ENCODE measurements around the gene MAGI2.

The MAGI2 gene

DNA sequence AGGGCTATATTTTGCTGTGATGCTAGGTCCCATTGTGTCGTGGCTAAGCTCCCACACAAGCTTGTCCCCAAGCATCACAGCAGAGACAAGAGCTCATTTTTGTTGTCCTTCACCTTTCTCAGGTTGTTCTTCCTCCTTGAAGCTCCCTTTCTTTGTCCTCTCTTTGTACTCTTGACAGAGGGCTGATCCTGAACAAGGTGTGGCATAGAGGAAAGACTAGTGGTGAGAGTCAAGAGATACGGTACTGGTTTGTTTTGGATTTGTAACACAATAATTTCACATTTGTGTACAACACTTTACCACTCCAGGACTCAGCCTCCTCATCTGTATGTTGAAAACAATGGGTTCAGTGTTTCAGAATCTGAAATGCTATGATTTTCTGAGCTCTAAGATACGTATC is 41.0 kb downstream of the MAGI2 start:
- TF ChIP-seq, protein P1, sequence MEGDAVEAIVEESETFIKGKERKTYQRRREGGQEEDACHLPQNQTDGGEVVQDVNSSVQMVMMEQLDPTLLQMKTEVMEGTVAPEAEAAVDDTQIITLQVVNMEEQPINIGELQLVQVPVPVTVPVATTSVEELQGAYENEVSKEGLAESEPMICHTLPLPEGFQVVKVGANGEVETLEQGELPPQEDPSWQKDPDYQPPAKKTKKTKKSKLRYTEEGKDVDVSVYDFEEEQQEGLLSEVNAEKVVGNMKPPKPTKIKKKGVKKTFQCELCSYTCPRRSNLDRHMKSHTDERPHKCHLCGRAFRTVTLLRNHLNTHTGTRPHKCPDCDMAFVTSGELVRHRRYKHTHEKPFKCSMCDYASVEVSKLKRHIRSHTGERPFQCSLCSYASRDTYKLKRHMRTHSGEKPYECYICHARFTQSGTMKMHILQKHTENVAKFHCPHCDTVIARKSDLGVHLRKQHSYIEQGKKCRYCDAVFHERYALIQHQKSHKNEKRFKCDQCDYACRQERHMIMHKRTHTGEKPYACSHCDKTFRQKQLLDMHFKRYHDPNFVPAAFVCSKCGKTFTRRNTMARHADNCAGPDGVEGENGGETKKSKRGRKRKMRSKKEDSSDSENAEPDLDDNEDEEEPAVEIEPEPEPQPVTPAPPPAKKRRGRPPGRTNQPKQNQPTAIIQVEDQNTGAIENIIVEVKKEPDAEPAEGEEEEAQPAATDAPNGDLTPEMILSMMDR (conservative IDR thresholded peaks at IDR 0.05; ENCODE audit: low read depth): no peak
- POLR2A ChIA-PET (ENCODE audit: low non-redundant PET): no interaction called here
- CTCF ChIA-PET: no interaction called here
- no peak for DNase-seq (ENCODE audit: low spot score)
- no peak overlapping the region for H3K27ac ChIP-seq

DNA sequence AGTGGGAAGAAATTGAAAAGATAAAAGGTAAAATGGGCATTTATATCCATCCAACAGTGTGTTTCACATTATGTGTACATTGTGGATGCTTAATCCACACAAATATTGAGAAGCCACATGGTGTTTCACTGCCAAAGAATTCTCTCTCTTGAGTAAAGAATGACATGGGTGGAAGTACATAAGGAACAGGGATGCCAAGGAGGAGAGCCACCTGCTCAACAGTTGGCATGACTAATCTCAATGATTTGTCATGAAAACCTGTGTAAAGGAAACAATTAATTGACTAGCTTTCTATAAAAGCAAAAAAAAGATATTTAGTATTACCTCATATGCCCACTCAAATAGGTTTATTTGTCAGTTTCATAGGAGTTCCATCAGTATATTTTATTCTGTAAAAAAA is 43.1 kb downstream of the MAGI2 start:
- TF ChIP-seq, protein P1 (conservative IDR thresholded peaks at IDR 0.05; ENCODE audit: low read depth): no peak
- POLR2A ChIA-PET (ENCODE audit: low non-redundant PET): no interaction called here
- CTCF ChIA-PET: interaction anchor here (0.6 kb wide), 1 partner anchor 111 kb away, joined by 4 read pairs; no protein-coding TSS in a partner anchor
- H3K27ac ChIP-seq: no peak overlapping the region
- DNase-seq (ENCODE audit: low spot score): peak; percentile 1

DNA sequence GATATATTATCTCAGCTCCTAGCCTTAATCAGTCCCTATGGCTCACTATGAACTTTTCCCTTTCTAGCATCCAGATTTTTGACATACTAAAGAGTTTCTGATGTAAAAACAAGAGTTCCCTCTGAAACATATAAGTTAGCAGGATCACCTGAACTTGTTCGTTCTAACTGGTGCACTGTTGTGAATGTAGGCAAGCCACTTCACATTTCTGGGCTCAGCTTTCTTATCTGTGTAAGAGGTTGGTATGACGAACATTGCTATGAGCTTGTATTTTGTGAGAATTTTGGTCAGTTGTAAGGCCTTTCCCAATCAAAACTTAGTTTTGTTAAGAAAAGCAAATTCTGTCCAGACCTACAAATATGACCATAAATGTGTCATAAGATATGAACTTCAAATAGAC is 46.1 kb downstream of the MAGI2 start:
- ChIA-PET CTCF (no interaction called here), POLR2A (ENCODE audit: low non-redundant PET) (no interaction called here)
- no peak overlapping the region for H3K27ac ChIP-seq
- no peak for DNase-seq (ENCODE audit: low spot score)
- TF ChIP-seq, protein P1 (conservative IDR thresholded peaks at IDR 0.05; ENCODE audit: low read depth): no peak

DNA sequence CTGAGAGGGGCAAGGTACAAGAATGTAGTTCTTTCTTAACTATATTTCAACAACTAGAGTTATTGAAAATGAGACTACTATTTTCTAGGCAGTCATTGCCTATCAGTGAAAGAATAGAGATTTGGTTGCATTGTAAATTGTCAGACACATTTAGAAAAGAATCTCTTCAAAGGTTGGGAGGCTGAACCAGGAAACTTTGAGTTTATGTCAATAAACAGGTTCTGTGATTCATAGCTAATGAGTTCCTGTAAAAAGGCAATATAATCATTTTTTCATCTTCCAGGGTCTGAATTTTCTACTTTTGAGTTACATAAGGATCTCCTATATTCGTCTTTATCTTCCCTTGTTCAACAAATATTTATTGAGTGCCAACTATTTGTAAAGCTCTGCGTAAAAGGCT is 47.1 kb downstream of the MAGI2 start:
- ChIA-PET POLR2A (ENCODE audit: low non-redundant PET) (no interaction called here), CTCF (no interaction called here)
- DNase-seq (ENCODE audit: low spot score): no peak
- TF ChIP-seq, protein P1 (conservative IDR thresholded peaks at IDR 0.05; ENCODE audit: low read depth): no peak
- no peak overlapping the region for H3K27ac ChIP-seq

DNA sequence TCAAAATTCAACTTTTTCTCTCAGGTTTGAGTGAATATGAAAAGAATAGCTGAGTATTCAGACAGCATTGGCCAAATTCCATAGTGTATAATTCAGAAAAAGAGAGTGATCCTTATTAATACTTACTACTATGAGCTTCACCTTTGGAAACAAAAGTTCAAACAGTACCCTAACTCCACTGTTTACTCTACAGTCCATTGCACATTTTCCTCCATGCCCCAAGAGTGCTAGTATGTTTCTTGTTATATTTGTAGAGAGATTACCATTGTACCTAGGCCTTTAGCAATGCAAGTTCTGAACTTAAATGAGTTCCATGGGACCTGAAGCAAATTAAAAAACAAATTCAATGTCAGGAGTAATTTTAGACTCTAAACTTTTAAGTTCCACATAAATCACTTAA is 48.1 kb downstream of the MAGI2 start:
- POLR2A ChIA-PET (ENCODE audit: low non-redundant PET): no interaction called here
- CTCF ChIA-PET: no interaction called here
- DNase-seq (ENCODE audit: low spot score): no peak
- TF ChIP-seq, protein P1 (conservative IDR thresholded peaks at IDR 0.05; ENCODE audit: low read depth): no peak
- no peak overlapping the region for H3K27ac ChIP-seq

DNA sequence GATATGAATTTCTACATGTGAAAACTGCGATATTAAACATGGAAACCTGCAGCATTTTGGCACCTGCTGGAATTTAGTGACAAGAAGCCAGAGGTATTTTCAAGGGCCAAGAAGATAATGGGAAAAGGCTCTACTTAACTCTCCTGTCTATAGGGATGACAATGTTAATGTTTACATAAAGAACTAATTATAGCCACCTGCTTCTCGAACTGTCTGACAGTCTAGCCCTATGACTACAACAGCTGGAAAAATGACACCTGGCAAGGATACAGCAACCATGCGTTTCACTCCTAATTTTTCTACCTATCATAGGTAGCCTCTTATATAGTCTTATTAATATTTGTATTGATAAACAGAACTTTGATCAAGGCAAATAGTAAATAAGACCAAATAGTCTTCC is 49.6 kb downstream of the MAGI2 start:
- DNase-seq (ENCODE audit: low spot score): no peak
- no peak overlapping the region for H3K27ac ChIP-seq
- TF ChIP-seq, protein P1 (conservative IDR thresholded peaks at IDR 0.05; ENCODE audit: low read depth): no peak
- CTCF ChIA-PET: no interaction called here
- POLR2A ChIA-PET (ENCODE audit: low non-redundant PET): no interaction called here

DNA sequence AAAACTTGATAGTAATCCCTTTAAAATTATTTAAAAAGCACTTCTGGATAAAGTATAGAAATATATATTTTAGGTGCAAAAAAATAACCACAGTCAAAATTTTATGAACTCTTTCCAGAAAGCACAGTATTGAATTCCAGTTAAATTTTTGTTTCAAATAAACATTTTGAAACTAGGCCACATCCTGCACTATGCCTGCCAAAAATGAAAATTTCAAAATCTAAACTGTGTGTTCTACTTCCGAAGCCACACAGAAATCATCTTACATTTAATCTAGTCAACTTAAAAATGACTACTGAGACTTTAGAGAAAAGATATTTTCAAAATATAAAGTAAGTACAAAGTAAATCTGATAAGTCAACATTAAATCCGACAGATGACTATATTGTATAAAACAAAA is 50.0 kb downstream of the MAGI2 start:
- DNase-seq (ENCODE audit: low spot score): no peak
- no peak overlapping the region for H3K27ac ChIP-seq
- POLR2A ChIA-PET (ENCODE audit: low non-redundant PET): no interaction called here
- CTCF ChIA-PET: no interaction called here
- TF ChIP-seq, protein P1 (conservative IDR thresholded peaks at IDR 0.05; ENCODE audit: low read depth): no peak
